ENCODE results near the gene POMC. TPM values are rescaled to one million over a fixed set of nuclear protein-coding genes. Genes with fewer than 3 reads are reported as not detected.

Gene POMC
- total RNA-seq, 1 donor from 2014 or later, result not detected

GRCh38 chr2:25177211-25177611 lies 8.8 kb upstream of the POMC start:
- no peak for FAIRE-seq
- TF ChIP-seq EZH2 (IDR thresholded peaks at IDR 0.05; ENCODE audit: insufficient read depth, low read length) (no peak), CTCF (IDR thresholded peaks at IDR 0.05; ENCODE audit: insufficient read depth, low read depth, low read length) (no peak)
- Histone ChIP-seq H3K9me3 (ENCODE audit: insufficient read depth, low read depth, low read length) (no peaks in the 10 kb centered on the region), H3K79me2 (ENCODE audit: insufficient read depth, low read length) (no peaks in the 10 kb centered on the region), H3K27ac (ENCODE audit: low read depth, low read length) (no peak overlapping the region), H3K9ac (ENCODE audit: low read length) (no peak overlapping the region), H2AFZ (ENCODE audit: low read depth, low read length) (no peak overlapping the region), H4K20me1 (ENCODE audit: insufficient read depth, low read length) (no peaks in the 10 kb centered on the region), H3K4me2 (ENCODE audit: low read length) (no peak overlapping the region), H3K27me3 (ENCODE audit: insufficient read depth, low read length) (peaks cover 17% of the 10 kb centered on the region), H3K4me3 (ENCODE audit: insufficient read depth, low read depth, low read length) (no peak overlapping the region), H3K4me1 (ENCODE audit: insufficient read depth, low read length) (no peaks in the 10 kb centered on the region), H3K36me3 (ENCODE audit: insufficient read depth, low read length) (no peaks in the 10 kb centered on the region)
- Mint-ChIP-seq H3K4me1 (ENCODE audit: low read depth, unreplicated experiment) (no peaks in the 10 kb centered on the region), H3K36me3 (ENCODE audit: low read depth, unreplicated experiment) (no peaks in the 10 kb centered on the region), H3K27me3 (ENCODE audit: low read depth, unreplicated experiment) (peaks cover 39% of the 10 kb centered on the region), H3K9me3 (ENCODE audit: unreplicated experiment) (no peaks in the 10 kb centered on the region), H3K27ac (ENCODE audit: unreplicated experiment) (no peak overlapping the region), H3K4me3 (ENCODE audit: unreplicated experiment) (no peak overlapping the region)
- DNase-seq (ENCODE audit: low read depth), result no peak

GRCh38 chr2:25176541-25177181 lies 8.3 kb upstream of the POMC start:
- TF ChIP-seq EZH2 (IDR thresholded peaks at IDR 0.05; ENCODE audit: insufficient read depth, low read length), result no peak
- TF ChIP-seq CTCF (IDR thresholded peaks at IDR 0.05; ENCODE audit: insufficient read depth, low read depth, low read length), result no peak
- Mint-ChIP-seq H3K27me3 (ENCODE audit: low read depth, unreplicated experiment) (peaks cover 39% of the 10 kb centered on the region), H3K4me1 (ENCODE audit: low read depth, unreplicated experiment) (no peaks in the 10 kb centered on the region), H3K4me3 (ENCODE audit: unreplicated experiment) (no peak overlapping the region), H3K27ac (ENCODE audit: unreplicated experiment) (no peak overlapping the region), H3K9me3 (ENCODE audit: unreplicated experiment) (no peaks in the 10 kb centered on the region), H3K36me3 (ENCODE audit: low read depth, unreplicated experiment) (no peaks in the 10 kb centered on the region)
- no peak overlapping the region for H3K4me3 ChIP-seq (ENCODE audit: insufficient read depth, low read depth, low read length)
- peaks cover 17% of the 10 kb centered on the region for H3K27me3 ChIP-seq (ENCODE audit: insufficient read depth, low read length)
- H3K9ac ChIP-seq (ENCODE audit: low read length), result no peak overlapping the region
- no peak overlapping the region for H3K27ac ChIP-seq (ENCODE audit: low read depth, low read length)
- no peaks in the 10 kb centered on the region for H3K36me3 ChIP-seq (ENCODE audit: insufficient read depth, low read length)
- DNase-seq (ENCODE audit: low read depth), result no peak
- no peaks in the 10 kb centered on the region for H4K20me1 ChIP-seq (ENCODE audit: insufficient read depth, low read length)
- no peak for FAIRE-seq
- H2AFZ ChIP-seq (ENCODE audit: low read depth, low read length), result no peak overlapping the region
- H3K9me3 ChIP-seq (ENCODE audit: insufficient read depth, low read depth, low read length), result no peaks in the 10 kb centered on the region
- H3K4me1 ChIP-seq (ENCODE audit: insufficient read depth, low read length), result no peaks in the 10 kb centered on the region
- H3K79me2 ChIP-seq (ENCODE audit: insufficient read depth, low read length), result no peaks in the 10 kb centered on the region
- no peak overlapping the region for H3K4me2 ChIP-seq (ENCODE audit: low read length)

- Histone ChIP-seq H3K79me2 (ENCODE audit: insufficient read depth, low read length) (no peaks in the 10 kb centered on the region), H2AFZ (ENCODE audit: low read depth, low read length) (no peak overlapping the region), H3K4me2 (ENCODE audit: low read length) (no peak overlapping the region), H3K4me1 (ENCODE audit: insufficient read depth, low read length) (no peaks in the 10 kb centered on the region), H3K27ac (ENCODE audit: low read depth, low read length) (no peak overlapping the region), H3K9ac (ENCODE audit: low read length) (no peak overlapping the region), H3K27me3 (ENCODE audit: insufficient read depth, low read length) (peaks cover 17% of the 10 kb centered on the region), H4K20me1 (ENCODE audit: insufficient read depth, low read length) (no peaks in the 10 kb centered on the region), H3K4me3 (ENCODE audit: insufficient read depth, low read depth, low read length) (no peak overlapping the region), H3K36me3 (ENCODE audit: insufficient read depth, low read length) (no peaks in the 10 kb centered on the region), H3K9me3 (ENCODE audit: insufficient read depth, low read depth, low read length) (no peaks in the 10 kb centered on the region)
- DNase-seq (ENCODE audit: low read depth) (no peak), FAIRE-seq (no peak)
- Mint-ChIP-seq H3K27me3 (ENCODE audit: low read depth, unreplicated experiment) (peaks cover 43% of the 10 kb centered on the region), H3K9me3 (ENCODE audit: unreplicated experiment) (no peaks in the 10 kb centered on the region), H3K27ac (ENCODE audit: unreplicated experiment) (no peak overlapping the region), H3K36me3 (ENCODE audit: low read depth, unreplicated experiment) (no peaks in the 10 kb centered on the region), H3K4me3 (ENCODE audit: unreplicated experiment) (no peak overlapping the region), H3K4me1 (ENCODE audit: low read depth, unreplicated experiment) (no peaks in the 10 kb centered on the region)
- TF ChIP-seq EZH2 (IDR thresholded peaks at IDR 0.05; ENCODE audit: insufficient read depth, low read length), result no peak
- TF ChIP-seq CTCF (IDR thresholded peaks at IDR 0.05; ENCODE audit: insufficient read depth, low read depth, low read length), result no peak
These were observed 7.8 kb upstream of the POMC start for GRCh38 chr2:25176138-25176537.

Measured in astrocyte (in vitro differentiated cells and primary cell).